HG02610 (cell line): Measurements from ENCODE around the gene SASH1.

Experiments used
- ATAC-seq: cut with Tn5 transposase; IDR thresholded peaks from one replicate; pipeline ENCODE4 v1.9.1; 2021; ENCODE audit warnings: mild to moderate bottlenecking, moderate library complexity; ENCODE audit not compliant: unreplicated experiment

SASH1 gene

DNA sequence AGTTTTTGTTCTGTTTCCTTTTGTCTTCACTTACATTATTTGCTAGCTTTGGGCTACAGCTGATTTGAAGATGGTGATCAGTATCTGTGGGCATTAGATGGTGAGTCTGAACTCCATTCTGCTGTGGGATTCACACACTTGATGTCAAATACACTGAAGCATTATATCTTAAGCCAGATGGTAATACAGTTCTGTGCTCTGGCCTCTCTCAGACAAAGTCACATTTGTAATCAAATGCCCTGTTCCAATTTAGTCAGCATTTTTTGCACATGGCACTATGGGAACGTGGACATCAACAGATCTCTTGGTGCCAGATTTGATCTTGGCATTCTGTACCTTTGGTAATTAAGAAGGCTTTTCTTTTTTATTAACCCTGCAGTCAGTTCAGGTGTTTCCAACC lies 56.0 kb downstream of the SASH1 start:
- no peak for ATAC-seq

DNA sequence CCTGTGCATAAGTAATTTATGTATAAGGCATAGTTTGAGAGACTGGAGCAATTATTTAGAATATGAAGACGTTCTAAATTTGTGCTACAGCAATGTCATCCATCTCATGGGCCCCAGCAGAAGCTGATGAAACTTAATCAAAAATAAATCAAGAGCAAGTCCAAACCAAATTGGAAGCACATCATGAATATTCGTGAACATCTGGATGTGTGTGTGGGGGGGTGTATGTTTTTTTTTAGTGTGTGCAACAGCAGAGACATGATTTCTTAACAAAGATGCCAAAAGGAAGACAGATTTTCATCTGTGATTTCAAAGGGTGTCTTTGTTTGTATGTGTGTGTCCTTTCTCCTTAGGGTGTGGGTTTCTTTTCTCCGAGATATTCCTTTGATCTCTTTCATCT lies 58.9 kb downstream of the SASH1 start:
- no peak for ATAC-seq

DNA sequence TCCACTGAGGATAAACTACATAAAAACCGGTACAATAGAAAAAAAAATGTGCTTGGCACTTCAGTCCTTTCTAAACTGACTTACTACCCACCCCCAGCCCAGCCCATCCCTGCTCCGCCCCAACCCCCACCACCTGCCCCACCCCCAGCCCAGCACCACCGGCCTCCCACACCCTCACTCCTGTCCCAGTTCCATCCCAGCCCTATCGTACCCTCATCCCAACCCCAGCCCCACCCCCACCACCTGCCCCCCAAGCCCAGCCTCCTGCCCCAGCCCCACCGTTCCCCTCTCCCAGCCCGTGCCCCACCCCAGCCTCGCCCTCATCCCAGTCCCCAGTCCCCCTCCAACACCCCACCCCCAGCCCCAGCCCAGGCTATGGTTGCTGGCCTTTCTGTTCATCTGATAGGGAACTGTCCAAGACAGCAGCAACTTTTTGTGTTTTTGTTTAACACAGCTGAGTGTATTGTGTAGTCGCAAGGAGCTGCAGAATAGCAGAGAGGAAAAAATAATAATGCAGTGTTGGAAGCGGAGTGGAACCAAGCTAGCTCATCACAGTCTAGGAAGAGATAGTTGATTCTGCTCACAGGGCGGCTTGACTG lies 61.9 kb downstream of the SASH1 start:
- no peak for ATAC-seq

DNA sequence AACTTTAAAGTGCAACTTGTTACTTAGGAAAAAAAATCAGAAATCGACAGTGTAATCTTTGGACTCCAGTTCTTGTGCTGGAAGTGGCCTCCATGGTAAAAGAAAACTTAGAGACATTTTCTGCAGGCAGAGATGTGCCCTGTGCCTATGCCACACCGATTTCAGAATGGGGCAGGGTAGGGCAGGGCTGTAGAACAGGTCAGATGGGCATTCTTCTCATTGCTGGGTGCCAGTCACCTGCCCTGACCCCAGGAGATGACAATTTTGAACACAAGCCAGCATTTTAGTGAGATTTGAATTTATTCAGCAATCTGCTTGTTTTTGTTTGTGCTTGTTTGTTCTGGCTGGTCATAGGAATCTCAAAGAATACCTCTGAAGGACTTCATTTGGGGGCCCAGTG lies 63.3 kb downstream of the SASH1 start:
- ATAC-seq = no peak

DNA sequence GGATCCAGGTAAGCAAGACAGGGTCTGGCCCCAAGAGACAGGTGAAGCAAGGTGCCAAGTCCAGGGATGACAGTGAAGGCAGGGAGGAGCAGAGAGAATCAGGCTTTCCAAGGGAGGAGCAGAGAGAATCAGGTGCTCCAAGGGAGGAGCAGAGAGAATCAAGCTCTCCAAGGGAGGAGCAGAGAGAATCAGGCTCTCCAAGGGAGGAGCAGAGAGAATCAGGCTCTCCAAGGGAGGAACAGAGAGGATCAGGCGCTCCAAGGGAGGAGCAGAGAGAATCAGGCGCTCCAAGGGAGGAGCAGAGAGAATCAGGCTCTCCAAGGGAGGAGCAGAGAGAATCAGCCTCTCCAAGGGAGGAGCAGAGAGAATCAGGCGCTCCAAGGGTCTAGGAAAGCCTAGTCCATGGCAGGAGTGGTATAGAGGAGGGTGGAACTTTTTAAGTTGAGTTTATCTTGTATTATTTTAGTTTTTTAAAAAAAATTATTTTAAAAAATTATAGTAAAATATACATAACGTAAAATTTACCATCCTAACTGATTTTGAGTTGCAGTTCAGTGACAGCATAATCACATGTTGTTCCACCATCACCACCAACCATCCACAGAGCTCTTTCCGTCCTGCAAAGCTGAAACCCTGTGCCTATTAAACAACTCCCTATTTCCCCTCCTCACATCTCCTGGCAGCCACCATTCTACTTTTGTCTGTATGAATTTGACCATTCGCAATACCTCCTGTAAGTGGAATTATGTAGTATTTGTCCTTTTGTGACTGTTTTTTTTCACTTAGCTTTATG lies 64.1 kb downstream of the SASH1 start:
- ATAC-seq = no peak

DNA sequence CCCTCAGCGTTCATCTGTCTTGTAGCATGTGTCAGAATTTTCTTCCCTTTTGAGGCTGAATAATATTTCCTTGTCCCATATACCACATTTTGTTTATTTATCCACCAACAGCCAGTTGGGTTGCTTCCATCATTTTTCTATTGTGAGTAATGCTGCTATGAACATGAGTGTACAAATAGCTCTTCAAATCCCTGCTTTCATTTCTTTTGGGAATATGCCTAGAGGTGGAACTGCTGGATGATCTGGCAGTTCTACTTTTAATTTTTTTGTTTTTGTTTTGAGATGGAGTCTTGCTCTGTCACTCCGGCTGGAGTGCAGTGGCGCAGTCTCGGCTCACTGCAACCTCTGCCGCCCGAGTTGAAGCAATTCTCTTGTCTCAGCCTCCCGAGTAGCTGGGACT lies 64.7 kb downstream of the SASH1 start:
- ATAC-seq = no peak

DNA sequence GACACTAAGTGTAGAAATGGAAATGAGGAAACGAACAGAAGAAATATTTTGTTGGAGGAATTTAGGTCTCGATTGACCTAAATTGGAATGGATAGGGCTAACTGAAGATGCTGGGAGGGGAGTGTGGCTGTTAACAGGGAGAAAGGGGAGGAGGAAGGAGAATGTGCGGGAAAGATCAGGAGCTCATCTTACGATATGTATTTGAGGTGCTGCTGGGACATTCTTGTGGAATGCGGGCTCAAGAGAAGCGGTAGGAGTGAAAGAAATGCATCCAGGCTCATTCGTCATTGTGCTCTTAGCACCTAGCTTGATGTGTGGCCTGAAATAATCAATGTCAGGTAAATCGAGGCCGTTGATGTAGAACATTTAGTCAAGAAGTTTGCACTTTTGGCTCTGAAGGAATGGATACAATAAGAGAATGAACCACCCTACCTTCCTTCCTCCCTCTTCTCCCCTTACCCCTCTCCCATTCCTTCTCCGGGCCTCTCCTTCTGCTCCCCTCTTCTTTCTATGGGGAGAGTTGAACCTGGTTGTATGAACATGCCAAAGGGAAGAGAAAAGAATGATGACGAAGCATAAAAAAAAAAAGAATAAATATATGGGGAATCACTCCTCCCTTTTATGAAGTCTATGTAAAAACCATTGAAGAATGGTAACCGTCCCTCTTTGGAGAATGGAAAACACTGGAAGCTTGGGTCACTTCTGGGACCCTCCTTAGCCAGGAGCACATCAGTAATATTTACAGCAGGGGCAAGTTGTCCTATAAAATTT lies 70.9 kb downstream of the SASH1 start:
- ATAC-seq = no peak

DNA sequence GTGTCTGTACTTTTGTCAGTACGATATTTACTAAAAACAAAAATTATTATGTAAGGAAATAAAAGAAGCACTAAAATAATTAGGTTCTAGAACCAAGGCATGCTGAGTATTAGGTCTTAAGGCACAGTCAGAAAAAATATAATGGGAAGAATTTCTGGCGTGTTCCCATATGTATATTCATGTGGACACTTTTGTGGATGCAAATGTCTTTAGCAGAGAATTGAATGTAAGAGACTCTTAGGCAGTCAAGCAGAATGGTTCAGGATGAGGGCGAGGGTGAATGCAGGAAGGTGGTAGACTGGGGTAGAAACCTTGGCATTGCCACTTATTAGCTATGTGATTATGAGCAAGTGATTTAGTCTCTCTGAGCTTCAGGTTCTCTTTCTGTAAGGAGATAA lies 71.5 kb downstream of the SASH1 start:
- no peak for ATAC-seq

DNA sequence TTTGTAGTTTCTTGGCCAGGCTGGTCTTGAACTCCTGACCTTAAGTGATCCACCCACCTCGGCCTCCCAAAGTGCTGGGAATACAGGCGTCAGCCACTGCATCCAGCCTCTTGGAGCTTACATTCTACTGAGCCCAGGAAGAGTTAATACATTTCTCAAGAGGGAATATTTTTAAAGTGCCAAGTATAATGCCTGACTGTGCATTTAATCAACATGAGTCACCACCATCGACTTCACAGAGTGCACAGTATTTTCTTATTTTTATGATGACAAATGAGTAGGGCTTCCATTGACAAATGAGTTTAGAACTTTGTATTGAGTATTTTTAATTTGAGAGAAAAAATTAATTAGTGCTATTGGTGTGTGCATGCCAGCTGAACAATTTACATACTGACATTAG lies 72.2 kb downstream of the SASH1 start:
- no peak for ATAC-seq

DNA sequence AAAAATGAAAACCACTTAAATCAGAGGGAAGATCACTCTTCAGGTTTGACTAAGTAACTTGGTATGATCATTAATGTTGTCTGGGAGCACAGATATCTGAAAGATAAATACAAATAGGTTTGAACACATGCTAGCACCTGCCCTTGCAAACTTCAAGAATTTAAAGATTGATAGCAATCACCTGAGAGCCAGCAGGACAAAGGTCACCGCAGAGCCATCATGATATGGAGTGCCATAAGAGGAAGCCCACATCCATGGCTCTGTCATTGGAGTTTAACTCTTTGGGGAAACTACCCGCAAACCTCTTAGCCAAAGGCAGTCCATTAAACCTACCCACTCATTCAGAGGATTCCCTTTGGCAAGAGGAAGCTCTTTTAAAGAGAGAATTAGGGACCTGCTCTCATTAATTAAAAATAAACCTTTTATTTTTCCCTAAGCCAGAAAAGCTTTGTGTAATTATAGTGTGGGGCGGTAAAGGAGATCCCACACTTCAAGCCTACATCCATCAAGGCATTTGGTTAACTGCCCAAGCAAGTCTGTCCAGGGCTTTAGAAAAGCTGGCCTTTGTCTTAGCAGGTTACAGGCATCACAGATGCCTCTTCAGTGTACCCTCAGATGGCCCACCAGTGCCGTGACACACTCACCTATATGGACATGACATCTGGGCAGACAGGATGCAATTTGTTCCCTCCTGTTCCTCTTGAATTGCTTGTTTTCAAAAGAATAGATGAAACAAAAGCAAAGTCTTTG lies 73.0 kb downstream of the SASH1 start:
- ATAC-seq = no peak

DNA sequence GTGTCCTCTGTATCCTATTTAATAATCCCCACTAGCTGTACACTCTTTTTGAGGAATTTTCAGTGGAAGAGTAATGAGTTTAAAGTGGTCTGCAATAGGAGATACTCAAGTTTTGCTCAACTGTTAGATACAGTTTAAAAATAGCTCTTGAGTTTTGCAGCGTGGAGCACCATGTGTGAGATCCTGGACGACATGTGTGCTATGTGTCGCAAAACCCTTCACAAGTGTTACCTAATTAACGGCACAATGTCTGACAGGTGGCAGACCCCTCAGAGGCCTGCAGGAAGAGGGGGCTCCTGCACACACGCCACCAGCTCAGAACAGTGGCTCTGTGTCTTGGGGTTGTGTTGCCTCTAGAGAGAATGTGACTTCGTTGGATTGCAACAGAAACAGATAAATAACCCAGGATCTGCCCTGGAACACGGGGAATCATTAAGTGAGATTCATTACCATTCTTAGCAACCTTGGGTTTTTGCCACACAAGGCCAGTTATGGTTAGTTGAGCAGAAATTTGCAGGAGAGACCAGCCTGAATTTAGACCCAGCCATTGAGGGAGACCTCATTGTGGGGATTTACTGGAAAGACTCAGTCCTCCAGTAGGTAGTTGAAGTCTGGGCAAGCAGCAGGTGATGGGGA lies 73.8 kb downstream of the SASH1 start:
- ATAC-seq = no peak

DNA sequence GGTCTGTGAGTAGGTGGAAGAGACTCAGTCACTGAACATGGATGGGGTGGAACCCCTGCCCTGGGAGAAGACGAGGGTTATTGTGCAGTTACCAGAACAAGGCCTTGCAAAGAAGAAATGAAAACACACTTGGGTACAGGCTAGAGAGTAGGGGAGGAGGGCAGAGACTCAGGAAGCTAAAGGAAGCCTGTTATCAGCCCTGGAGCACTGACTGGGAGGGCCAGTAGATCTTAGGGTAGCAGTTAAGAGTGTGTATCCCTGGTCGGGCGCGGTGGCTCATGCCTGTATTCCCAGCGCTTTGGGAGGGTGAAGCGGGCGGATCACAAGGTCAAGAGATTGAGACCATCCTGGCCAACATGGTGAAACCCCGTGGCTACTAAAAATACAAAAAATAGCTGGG lies 74.4 kb downstream of the SASH1 start:
- no peak for ATAC-seq

DNA sequence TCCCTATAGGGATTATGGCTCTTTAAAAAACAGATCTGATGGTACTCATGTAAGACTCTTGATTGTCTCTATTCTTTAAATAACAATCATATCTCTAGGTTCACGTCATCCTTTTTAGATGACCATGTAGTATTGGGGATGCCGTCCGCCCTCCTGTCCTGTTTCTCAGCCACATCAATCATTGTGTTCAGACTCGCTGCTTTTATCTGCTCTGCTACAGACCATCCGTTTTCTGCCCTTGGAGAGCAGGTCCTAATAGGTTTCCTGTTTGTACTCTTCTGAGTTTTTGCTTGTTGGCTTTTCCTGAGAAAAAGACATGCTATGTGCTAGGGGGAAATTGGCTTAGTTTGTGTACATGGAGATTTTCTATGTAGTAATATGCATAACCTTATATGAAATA lies 76.8 kb downstream of the SASH1 start:
- ATAC-seq = no peak

DNA sequence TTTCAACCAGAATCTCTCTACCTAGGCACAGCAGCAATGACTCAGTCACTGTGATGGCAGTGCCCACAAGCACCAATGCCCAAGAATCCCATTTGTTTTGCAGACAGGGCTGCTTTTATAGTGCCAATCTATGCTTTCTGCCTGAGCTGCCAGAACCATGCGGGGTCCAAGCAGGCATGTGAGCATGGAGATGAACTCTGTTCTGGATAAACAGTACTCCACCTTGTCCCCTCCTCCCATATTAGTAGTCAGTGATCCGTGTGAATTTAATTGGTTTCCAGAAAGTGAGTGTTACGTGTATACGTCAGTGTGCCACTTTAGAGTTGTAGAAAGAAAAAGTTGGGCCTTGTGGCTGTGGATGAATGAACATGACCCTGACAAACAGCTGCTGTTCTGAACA lies 79.4 kb downstream of the SASH1 start:
- no peak for ATAC-seq

DNA sequence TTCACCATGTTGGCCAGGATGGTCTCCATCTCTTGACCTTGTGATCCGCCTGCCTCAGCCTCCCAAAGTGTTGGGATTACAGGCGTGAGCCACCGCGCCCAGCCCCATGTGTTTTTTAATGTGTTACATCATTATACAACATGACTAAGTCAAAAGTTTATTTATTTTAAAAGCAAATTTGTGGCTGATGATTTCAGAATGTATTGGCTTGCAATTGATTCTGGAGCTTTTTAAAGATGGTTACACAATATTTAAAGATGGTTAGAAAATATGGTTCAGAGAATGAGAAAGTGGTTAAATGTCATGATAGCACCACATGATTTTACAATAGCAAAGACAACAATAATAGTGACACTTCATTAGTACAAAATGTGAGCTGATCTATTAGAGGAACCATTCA lies 80.5 kb downstream of the SASH1 start:
- no peak for ATAC-seq

DNA sequence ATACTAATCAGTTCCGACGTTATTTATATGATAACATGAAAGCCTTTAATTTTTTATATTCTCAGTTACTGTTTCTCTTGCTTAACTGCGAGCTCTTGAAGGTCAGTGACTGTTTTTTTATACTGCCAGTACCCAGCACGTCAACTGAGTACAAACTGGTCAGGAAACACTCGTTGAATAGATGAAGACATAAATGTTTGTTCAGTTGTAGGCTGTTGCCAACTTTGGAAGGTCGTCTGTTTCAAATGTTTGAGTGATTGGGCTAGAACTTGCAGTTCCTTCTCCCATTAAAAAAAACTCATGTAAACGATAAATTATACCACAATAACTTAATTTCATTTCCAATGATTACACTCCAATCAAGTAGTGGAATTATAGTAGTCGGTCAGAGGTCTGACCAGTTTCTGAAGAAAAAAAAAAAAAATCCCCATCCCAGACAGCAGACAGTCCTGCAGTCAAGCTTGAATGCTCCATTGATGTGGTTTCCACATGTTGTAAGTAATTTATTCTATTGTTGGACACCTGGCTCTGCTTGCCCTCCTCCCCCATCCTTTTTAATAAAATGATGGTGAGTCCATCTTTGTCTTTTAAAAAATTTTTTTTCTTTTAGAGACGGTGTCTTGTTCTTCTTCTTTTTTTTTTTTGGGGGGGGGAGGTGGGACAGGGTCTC lies 81.1 kb downstream of the SASH1 start:
- no peak for ATAC-seq

DNA sequence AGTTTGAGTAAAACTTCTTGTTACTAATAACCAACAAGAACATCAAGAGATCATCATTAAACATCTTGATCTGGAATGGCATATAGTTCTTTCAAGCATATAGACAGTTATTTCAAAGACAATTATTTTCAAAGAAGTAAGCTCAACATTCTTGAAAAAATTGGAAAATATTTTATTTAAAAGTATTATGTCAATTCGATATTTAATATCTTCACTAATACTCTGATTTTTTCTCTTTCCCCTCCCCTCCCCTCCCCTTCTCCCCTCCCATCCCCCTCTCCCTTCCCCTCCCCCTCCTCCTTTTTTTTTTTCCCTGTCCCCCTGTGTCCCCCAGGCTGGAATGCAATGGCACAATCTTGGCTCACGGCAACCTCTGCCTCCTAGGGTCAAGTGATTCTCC lies 82.8 kb downstream of the SASH1 start:
- ATAC-seq = no peak

DNA sequence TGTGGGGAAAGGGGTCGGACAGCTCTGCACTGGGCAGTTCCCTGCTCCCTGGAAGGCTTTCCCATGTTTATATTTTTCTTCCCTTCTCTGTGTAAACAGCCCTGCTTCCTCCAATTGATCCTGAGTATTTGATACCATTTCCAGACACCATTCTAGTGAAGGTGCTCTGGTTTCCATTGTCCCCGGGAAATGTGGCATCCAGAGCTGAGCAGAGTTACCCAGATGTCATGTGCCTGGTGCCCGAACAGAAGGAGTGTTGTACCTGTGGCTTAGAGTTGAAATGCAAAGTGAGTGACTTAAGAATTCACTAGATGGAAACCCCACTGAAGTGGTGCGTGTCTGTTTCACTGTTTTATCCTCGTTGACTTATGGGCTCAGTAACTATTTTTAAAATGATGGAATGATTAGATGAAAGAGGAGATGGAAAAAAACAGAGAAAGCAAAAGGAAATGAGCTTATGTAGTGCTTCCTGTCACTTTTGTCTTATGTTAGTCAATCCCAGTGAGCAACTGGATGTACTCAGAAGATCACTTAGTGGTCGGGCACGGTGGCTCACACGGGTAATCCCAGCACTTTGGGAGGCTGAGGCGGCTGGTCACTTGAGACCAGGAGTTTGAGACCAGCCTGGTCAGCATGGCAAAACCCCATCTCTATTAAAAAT lies 83.8 kb downstream of the SASH1 start:
- no peak for ATAC-seq

DNA sequence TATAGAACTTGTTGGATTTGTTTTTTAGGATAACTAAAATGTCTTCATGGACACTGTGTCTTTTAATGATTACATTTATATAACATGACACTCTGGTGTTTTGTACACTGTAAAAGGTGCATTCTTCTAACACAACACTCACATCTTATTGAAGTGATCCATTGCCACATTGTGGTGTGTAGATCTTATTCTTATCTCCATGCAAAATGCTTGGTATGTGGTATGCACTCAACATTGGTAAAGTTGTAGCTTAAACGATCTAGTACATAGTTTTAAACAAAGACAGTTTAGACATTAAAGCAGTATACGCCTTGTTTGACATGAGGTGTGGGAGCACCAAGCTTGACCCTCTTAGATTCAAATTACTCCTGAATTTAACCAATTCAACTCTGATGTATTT lies 84.7 kb downstream of the SASH1 start:
- ATAC-seq = no peak

DNA sequence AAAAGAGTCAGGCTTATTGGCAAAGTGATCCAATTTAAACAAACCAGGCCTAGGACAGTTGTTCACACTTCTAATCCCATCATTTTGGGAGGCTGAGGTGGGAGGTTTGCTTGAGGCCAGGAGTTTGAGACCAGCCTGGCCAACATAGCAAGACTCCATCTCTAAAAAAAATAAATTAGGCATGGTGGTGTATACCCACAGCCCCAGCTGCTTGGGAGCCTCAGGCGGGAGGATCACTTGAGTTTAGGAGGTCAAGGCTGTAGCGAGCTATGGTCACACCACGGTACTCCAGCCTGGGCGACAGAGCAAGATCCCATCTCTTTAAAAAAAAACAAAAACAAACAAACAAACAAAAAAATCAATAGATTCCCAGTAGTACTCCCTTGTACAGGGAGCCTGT lies 86.8 kb downstream of the SASH1 start:
- no peak for ATAC-seq
